ENCODE results near the gene RBCK1. TPM values are rescaled to one million over a fixed set of nuclear protein-coding genes. Genes with fewer than 3 reads are reported as not detected.

The RBCK1 gene
- 109 to 151 TPM (median 138 TPM) in 5 replicates for total RNA-seq (2022; extraction: Qiagen RNA extraction; ENCODE audit: low read depth)

GRCh38 chr20:407953-408842, at the start of gene RBCK1:
Gene RBCK1 (plus strand): TSS chr20:408299. CDS start chr20:408758, 459 bp downstream.

DNA sequence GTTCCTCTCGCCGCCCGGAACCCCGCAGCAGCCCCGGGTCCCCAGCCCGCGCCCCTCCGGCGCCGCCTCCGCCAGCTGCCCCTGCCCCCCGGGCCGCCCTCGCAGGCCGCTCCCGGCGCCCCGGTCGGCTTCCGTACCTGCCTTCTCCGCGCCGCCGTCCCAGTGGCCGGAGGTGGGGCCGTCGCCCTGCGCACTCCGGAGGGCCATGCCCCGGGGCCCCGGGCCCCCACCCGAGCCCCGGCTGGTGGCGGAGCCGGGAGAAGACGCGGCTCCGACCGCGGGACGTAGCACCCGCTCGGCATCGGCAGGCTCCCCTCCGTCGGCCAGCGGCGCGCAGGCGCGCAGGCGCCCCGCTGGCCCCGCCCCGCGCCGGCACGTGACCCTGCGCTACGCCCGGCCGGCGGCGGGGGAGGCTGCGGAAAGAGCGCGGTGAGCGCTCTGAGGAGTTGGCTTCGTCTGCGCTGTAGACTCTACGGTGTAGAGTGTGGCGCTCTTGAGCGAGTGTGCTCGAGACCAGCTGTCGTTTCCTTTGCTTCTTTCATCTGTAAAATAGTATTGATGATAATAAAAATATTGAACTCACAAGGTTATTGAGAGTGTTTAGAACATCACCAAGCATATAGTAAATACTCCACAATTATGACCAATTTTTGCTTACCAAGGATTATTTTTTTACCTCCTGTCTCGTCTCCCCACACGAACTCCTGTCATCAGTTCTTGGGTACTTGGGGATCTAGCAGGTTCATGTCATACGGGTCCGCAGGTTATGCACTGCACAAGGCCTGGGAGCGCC, 54.3 kb downstream of the RBCK1 start, which contains the start of gene TBC1D20:
TSS of gene TBC1D20 (minus strand) at position 335 of the 793 bp plus-strand sequence. CDS start at position 207, 128 bp downstream.

Other genes with a start within 250 kb of the RBCK1 start
- not detected in 5 replicates for gene DEFB128, start 218.6 kb upstream of the RBCK1 start, total RNA-seq (2022; extraction: Qiagen RNA extraction; ENCODE audit: low read depth)
- not detected in 5 replicates for gene DEFB129, start 181.0 kb upstream of the RBCK1 start, total RNA-seq (2022; extraction: Qiagen RNA extraction; ENCODE audit: low read depth)
- not detected in 5 replicates for gene DEFB132, start 150.6 kb upstream of the RBCK1 start, total RNA-seq (2022; extraction: Qiagen RNA extraction; ENCODE audit: low read depth)
- 9.4 to 11.3 TPM (median 11.1 TPM) in 5 replicates for gene C20orf96, start 117.5 kb upstream of the RBCK1 start, total RNA-seq (2022; extraction: Qiagen RNA extraction; ENCODE audit: low read depth)
- 18.7 to 23.4 TPM (median 21.2 TPM) in 5 replicates for gene ZCCHC3, start 110.7 kb upstream of the RBCK1 start, total RNA-seq (2022; extraction: Qiagen RNA extraction; ENCODE audit: low read depth)
- 20.0 to 29.3 TPM (median 24.2 TPM) in 5 replicates for gene SOX12, start 82.7 kb upstream of the RBCK1 start, total RNA-seq (2022; extraction: Qiagen RNA extraction; ENCODE audit: low read depth)
- gene NRSN2, start 61.2 kb upstream of the RBCK1 start, total RNA-seq (2022; extraction: Qiagen RNA extraction; ENCODE audit: low read depth): 55.9 to 68.2 TPM (median 59.5 TPM) in 5 replicates
- 39.8 to 57.3 TPM (median 47.1 TPM) in 5 replicates for gene TRIB3, start 27.5 kb upstream of the RBCK1 start, total RNA-seq (2022; extraction: Qiagen RNA extraction; ENCODE audit: low read depth)
- gene TBC1D20, start 54.2 kb downstream of the RBCK1 start, total RNA-seq (2022; extraction: Qiagen RNA extraction; ENCODE audit: low read depth): 33.0 to 37.6 TPM (median 37.2 TPM) in 5 replicates
- gene CSNK2A1, start 135.5 kb downstream of the RBCK1 start, total RNA-seq (2022; extraction: Qiagen RNA extraction; ENCODE audit: low read depth): 150 to 175 TPM (median 165 TPM) in 5 replicates
- not detected in 5 replicates for gene TCF15, start 202.0 kb downstream of the RBCK1 start, total RNA-seq (2022; extraction: Qiagen RNA extraction; ENCODE audit: low read depth)
- 292 to 349 TPM (median 329 TPM) in 5 replicates for gene SRXN1, start 244.9 kb downstream of the RBCK1 start, total RNA-seq (2022; extraction: Qiagen RNA extraction; ENCODE audit: low read depth)

Measured in A549 treated with DMSO at 1 μM for 4 hours (cell line).